Superior temporal gyrus (tissue), 1 donor: Measurements from ENCODE around the gene MYOCOS.
"Not testable (repeated sequence)": the region's sequence is repeated elsewhere in the genome, so short reads cannot be mapped to it uniquely, and the experiment has no call there.

Source experiments
- DNase-seq: peaks from one replicate; pipeline ENCODE4 v3.0.0-alpha.2; 2016; ENCODE audit errors: extremely low spot score

Gene MYOCOS

GRCh38 chr1:171622152-171622462, at the start of gene MYOCOS:
Gene MYOCOS (plus strand): TSS chr1:171622243. CDS start chr1:171623884, 1,641 bp downstream.
- no peak for DNase-seq

GRCh38 chr1:171576144-171576543, 45.9 kb upstream of the MYOCOS start:
- no peak for DNase-seq

GRCh38 chr1:171581226-171581625, 40.8 kb upstream of the MYOCOS start:
- no peak for DNase-seq

GRCh38 chr1:171581766-171582165, 40.3 kb upstream of the MYOCOS start:
- DNase-seq: no peak

- DNase-seq: no peak
Observed at GRCh38 chr1:171582589-171582988, 39.5 kb upstream of the MYOCOS start.

- peak; percentile 56 for DNase-seq
Observed at GRCh38 chr1:171583591-171584201, 38.3 kb upstream of the MYOCOS start.

- no peak for DNase-seq
Observed at GRCh38 chr1:171585715-171586114, 36.3 kb upstream of the MYOCOS start.

- peak; percentile 44 for DNase-seq
Observed at GRCh38 chr1:171588230-171588629, 33.8 kb upstream of the MYOCOS start.

GRCh38 chr1:171590022-171590421, 32.0 kb upstream of the MYOCOS start:
- DNase-seq: no peak

- DNase-seq: no peak
Observed at GRCh38 chr1:171595324-171595723, 26.7 kb upstream of the MYOCOS start.

GRCh38 chr1:171596119-171596518, 25.9 kb upstream of the MYOCOS start:
- no peak for DNase-seq

GRCh38 chr1:171596705-171597104, 25.3 kb upstream of the MYOCOS start:
- no peak for DNase-seq

GRCh38 chr1:171597203-171597602, 24.8 kb upstream of the MYOCOS start:
- no peak for DNase-seq

GRCh38 chr1:171600310-171600709, 21.7 kb upstream of the MYOCOS start:
- DNase-seq: not testable (repeated sequence)

GRCh38 chr1:171600862-171601261, 21.2 kb upstream of the MYOCOS start:
- no peak for DNase-seq

- not testable (repeated sequence) for DNase-seq
Observed at GRCh38 chr1:171603042-171603441, 19.0 kb upstream of the MYOCOS start.

GRCh38 chr1:171606402-171606941, 15.6 kb upstream of the MYOCOS start:
- no peak for DNase-seq

- no peak for DNase-seq
Observed at GRCh38 chr1:171610385-171610784, 11.7 kb upstream of the MYOCOS start.

GRCh38 chr1:171611306-171611705, 10.7 kb upstream of the MYOCOS start:
- DNase-seq: no peak

GRCh38 chr1:171613282-171613681, 8.8 kb upstream of the MYOCOS start:
- no peak for DNase-seq

GRCh38 chr1:171615122-171615906, 6.7 kb upstream of the MYOCOS start:
- DNase-seq: not testable (repeated sequence)

- no peak for DNase-seq
Observed at GRCh38 chr1:171616586-171616985, 5.5 kb upstream of the MYOCOS start.

GRCh38 chr1:171623651-171624331, 1.7 kb downstream of the MYOCOS start:
- no peak for DNase-seq
